ENCODE data around the gene TWIST2.

Gene TWIST2

DNA sequence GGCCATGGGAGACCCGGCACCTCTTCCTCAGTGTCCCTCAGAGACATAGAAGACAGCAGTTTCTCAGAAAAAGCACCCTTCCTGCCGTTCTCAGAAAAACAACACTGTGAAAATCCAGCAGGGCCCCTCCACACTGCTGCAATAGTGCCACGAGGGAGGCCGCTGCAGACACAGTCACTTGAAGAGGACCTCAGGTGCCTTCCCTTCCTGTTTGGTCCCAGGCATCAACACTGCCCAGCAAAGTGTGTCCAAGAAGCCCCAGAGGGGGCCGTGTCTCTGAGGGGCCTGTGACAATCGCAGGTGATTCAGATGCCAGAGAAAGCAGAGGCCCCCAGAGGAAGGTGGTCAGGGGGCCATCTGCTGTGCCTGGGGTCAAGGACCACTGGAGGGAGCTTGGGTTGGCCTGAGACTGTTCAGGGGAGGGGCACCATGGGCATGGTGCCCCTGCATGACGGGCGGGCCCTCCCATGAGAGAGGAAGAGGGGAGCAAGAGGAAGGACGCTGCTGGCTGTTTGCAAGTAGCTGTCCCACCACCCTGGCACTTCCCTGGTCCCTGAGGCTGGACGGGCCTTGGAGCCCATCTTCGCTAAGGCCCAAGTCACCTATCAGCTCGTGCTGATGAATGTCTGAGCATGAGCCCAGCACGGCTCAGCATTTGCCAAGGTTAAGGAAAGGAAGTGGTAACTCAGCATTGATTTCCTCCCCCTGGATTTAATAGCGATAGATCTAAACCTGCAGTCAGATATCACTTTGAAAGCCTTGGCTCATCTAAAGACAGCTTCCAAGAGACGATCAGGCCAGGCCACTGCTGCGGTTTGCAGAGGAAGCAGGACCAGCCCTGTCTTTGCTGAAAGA is 9.1 kb downstream of the TWIST2 start:
- H3K27me3 ChIP-seq (ENCODE audit: insufficient read depth, insufficient read length), result no peaks in the 10 kb centered on the region
- TF ChIP-seq YY1 (IDR thresholded peaks at IDR 0.05; ENCODE audit: insufficient read depth, insufficient read length), result no peak
- no peak for TF ChIP-seq SUZ12 (IDR thresholded peaks at IDR 0.05; ENCODE audit: extremely low read depth, insufficient read depth, insufficient read length)
- no peak for TF ChIP-seq ZNF274 (IDR thresholded peaks at IDR 0.05; ENCODE audit: low read depth, low read length)
- no peak overlapping the region for H3K9ac ChIP-seq (ENCODE audit: insufficient read length, low read depth)
- peaks cover 6% of the 10 kb centered on the region for H3K4me1 ChIP-seq (ENCODE audit: insufficient read depth, insufficient read length)
- H3K9me3 ChIP-seq (ENCODE audit: insufficient read depth, low read length), result no peaks in the 10 kb centered on the region
- no peaks in the 10 kb centered on the region for H3K36me3 ChIP-seq (ENCODE audit: insufficient read depth, insufficient read length, low read length)
- H3K4me3 ChIP-seq (ENCODE audit: insufficient read length, low read depth), result no peak overlapping the region
- no peak for DNase-seq (ENCODE audit: low read depth, low spot score)

DNA sequence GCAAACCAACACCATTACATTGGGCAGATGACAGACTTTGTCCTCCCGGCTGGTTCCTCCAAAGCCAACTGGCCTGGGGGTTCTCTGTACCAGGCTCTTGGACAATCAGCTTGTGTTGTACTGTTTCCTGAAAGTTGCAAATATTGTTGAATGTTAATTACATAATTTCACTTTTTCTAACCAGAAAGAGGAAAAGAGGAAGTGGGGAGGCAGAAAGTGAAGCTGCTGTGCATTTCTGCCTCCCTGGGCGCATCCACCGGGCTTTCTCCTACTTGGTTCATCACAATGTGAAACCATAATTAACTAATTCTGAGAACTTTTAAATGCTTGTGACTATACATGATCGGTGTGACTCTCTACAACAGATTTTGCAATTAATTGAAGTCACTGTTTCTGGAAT is 10.1 kb downstream of the TWIST2 start:
- TF ChIP-seq YY1 (IDR thresholded peaks at IDR 0.05; ENCODE audit: insufficient read depth, insufficient read length) (no peak), ZNF274 (IDR thresholded peaks at IDR 0.05; ENCODE audit: low read depth, low read length) (no peak), SUZ12 (IDR thresholded peaks at IDR 0.05; ENCODE audit: extremely low read depth, insufficient read depth, insufficient read length) (no peak)
- Histone ChIP-seq H3K9me3 (ENCODE audit: insufficient read depth, low read length) (no peaks in the 10 kb centered on the region), H3K27me3 (ENCODE audit: insufficient read depth, insufficient read length) (peaks cover 3% of the 10 kb centered on the region), H3K4me1 (ENCODE audit: insufficient read depth, insufficient read length) (peaks cover 6% of the 10 kb centered on the region), H3K36me3 (ENCODE audit: insufficient read depth, insufficient read length, low read length) (no peaks in the 10 kb centered on the region), H3K9ac (ENCODE audit: insufficient read length, low read depth) (no peak overlapping the region), H3K4me3 (ENCODE audit: insufficient read length, low read depth) (no peak overlapping the region)
- no peak for DNase-seq (ENCODE audit: low read depth, low spot score)

DNA sequence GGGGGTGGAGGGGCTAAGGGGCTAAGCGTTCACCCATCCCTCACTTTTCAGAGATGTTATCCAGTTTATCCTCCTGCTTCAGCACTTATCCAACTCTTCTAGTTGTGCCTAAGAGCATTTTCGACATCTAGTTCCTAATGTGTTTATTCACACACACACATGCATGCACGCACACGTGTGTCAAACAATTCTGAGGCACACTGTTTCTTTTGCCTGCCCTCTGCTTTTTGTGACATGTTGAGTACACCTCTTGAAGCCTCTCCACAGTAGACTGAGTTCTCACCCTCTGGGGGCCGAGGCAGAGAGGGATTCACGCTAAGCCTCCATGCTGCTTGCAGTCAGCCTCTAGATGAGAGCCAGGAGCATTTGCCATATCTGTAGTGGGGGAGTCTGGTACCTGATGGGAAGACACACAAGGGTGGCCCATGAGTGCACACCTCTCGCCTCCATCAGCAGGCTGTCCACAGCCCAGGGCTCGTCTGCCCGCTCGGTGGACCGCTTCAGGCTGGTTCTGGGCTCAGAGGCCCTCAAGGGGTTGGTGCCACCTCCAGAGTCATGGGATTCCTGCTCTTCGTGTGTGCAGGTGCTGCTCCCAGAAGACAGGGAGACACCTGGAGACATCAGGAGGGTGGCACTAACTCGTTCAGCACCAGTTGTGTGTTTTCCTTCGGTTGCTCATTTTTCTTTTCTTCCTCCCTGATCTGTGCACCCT is 11.9 kb downstream of the TWIST2 start:
- Histone ChIP-seq H3K4me1 (ENCODE audit: insufficient read depth, insufficient read length) (peaks cover 12% of the 10 kb centered on the region), H3K9ac (ENCODE audit: insufficient read length, low read depth) (no peak overlapping the region), H3K36me3 (ENCODE audit: insufficient read depth, insufficient read length, low read length) (no peaks in the 10 kb centered on the region), H3K27me3 (ENCODE audit: insufficient read depth, insufficient read length) (peaks cover 9% of the 10 kb centered on the region), H3K9me3 (ENCODE audit: insufficient read depth, low read length) (no peaks in the 10 kb centered on the region), H3K4me3 (ENCODE audit: insufficient read length, low read depth) (no peak overlapping the region)
- DNase-seq (ENCODE audit: low read depth, low spot score), result no peak
- no peak for TF ChIP-seq YY1 (IDR thresholded peaks at IDR 0.05; ENCODE audit: insufficient read depth, insufficient read length)
- no peak for TF ChIP-seq ZNF274 (IDR thresholded peaks at IDR 0.05; ENCODE audit: low read depth, low read length)
- no peak for TF ChIP-seq SUZ12 (IDR thresholded peaks at IDR 0.05; ENCODE audit: extremely low read depth, insufficient read depth, insufficient read length)

DNA sequence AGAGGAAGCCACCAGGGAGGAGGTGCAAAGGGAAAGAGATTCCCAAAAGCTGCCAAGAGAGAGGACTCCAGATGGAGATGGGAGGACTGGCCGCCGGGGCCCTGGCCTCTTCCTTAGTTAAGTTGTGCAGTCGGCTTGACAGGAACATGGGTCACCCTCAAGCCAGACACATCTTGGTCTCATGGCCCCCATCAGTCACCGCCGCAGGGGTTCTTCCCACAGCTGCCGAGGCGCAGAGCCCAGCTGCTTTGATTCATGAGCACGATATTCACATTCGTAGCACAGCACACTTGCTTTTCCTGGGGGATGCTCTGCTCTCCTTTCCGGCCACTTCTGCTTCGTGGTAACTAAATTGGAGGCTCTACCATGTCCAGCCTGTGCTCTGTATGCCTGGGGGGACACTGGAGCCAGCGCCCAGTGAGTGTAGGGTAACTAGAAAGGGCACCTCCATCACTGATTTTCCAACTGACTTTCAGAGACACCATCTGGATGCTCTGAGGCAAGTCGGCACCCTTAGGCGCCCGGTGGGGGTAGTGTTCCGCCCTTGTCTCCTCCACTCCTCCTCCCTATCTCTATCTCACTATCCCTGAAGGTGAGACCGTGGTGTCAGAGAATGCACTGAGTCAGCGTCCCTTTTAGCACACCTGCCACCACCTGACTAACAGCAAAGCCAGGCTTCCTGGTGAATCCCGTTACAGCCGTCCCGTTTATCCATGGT is 13.3 kb downstream of the TWIST2 start:
- DNase-seq (ENCODE audit: low read depth, low spot score), result no peak
- peaks cover 15% of the 10 kb centered on the region for H3K4me1 ChIP-seq (ENCODE audit: insufficient read depth, insufficient read length)

DNA sequence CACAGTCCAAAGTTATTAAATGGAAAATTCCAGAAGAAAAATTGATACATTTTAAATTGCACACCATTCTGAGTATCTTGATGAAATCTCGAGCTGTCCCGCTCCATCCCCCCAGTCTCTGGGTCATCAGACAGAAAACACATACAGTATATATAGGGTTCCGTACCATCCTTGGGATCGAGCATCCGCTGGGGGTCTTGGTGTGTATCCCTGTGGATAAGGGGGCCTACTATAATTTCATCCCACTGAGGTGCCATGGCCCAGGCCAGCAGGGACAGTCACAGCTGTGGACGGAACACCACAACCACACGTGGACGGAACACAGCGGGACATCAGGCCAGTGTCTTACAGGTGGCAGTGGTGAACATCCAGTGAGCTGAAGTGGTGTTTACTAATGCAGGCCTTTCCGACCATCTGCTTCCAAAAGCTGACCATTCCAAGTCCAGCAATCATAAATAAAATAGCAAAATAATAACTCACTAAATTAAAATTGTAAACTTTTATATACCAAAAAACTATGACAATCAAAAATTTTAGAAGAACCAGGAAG is 14.0 kb downstream of the TWIST2 start:
- H3K4me3 ChIP-seq (ENCODE audit: insufficient read length, low read depth), result no peak overlapping the region
- H3K9ac ChIP-seq (ENCODE audit: insufficient read length, low read depth), result no peak overlapping the region
- TF ChIP-seq SUZ12 (IDR thresholded peaks at IDR 0.05; ENCODE audit: extremely low read depth, insufficient read depth, insufficient read length) (no peak), YY1 (IDR thresholded peaks at IDR 0.05; ENCODE audit: insufficient read depth, insufficient read length) (no peak), ZNF274 (IDR thresholded peaks at IDR 0.05; ENCODE audit: low read depth, low read length) (no peak)
- no peaks in the 10 kb centered on the region for H3K9me3 ChIP-seq (ENCODE audit: insufficient read depth, low read length)
- peaks cover 9% of the 10 kb centered on the region for H3K27me3 ChIP-seq (ENCODE audit: insufficient read depth, insufficient read length)
- no peaks in the 10 kb centered on the region for H3K36me3 ChIP-seq (ENCODE audit: insufficient read depth, insufficient read length, low read length)
- H3K4me1 ChIP-seq (ENCODE audit: insufficient read depth, insufficient read length), result peaks cover 18% of the 10 kb centered on the region
- no peak for DNase-seq (ENCODE audit: low read depth, low spot score)

More for the DNA sequence above, 13.3 kb downstream of the TWIST2 start:
- Histone ChIP-seq H3K9ac (ENCODE audit: insufficient read length, low read depth) (no peak overlapping the region), H3K36me3 (ENCODE audit: insufficient read depth, insufficient read length, low read length) (no peaks in the 10 kb centered on the region), H3K4me3 (ENCODE audit: insufficient read length, low read depth) (no peak overlapping the region), H3K9me3 (ENCODE audit: insufficient read depth, low read length) (no peaks in the 10 kb centered on the region), H3K27me3 (ENCODE audit: insufficient read depth, insufficient read length) (peaks cover 9% of the 10 kb centered on the region)
- TF ChIP-seq SUZ12 (IDR thresholded peaks at IDR 0.05; ENCODE audit: extremely low read depth, insufficient read depth, insufficient read length) (no peak), ZNF274 (IDR thresholded peaks at IDR 0.05; ENCODE audit: low read depth, low read length) (no peak), YY1 (IDR thresholded peaks at IDR 0.05; ENCODE audit: insufficient read depth, insufficient read length) (no peak)

DNA sequence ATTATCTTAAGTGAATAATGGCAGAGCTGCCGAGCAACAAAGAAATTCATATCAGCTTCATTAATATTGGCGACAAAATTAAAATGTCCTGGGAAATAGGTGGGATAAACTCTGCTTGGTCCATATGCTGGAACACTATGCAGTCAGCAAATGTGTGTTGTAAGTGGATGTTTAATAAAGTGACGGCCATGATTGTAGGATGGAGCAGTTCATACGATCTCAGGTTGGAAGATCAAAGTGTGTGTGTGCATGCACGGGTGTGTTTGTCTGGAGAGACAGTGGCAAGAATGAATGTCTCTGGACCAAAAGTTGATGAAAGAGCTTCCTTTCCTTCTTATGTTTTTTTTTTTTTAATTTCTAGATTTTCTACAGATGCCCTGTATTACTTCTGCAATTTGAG is 14.8 kb downstream of the TWIST2 start:
- TF ChIP-seq ZNF274 (IDR thresholded peaks at IDR 0.05; ENCODE audit: low read depth, low read length), result no peak
- no peak for TF ChIP-seq SUZ12 (IDR thresholded peaks at IDR 0.05; ENCODE audit: extremely low read depth, insufficient read depth, insufficient read length)
- no peak for TF ChIP-seq YY1 (IDR thresholded peaks at IDR 0.05; ENCODE audit: insufficient read depth, insufficient read length)
- no peak overlapping the region for H3K9ac ChIP-seq (ENCODE audit: insufficient read length, low read depth)
- H3K4me1 ChIP-seq (ENCODE audit: insufficient read depth, insufficient read length), result peaks cover 23% of the 10 kb centered on the region
- H3K36me3 ChIP-seq (ENCODE audit: insufficient read depth, insufficient read length, low read length), result no peaks in the 10 kb centered on the region
- no peak overlapping the region for H3K4me3 ChIP-seq (ENCODE audit: insufficient read length, low read depth)
- H3K9me3 ChIP-seq (ENCODE audit: insufficient read depth, low read length), result no peaks in the 10 kb centered on the region
- no peak for DNase-seq (ENCODE audit: low read depth, low spot score)
- peaks cover 9% of the 10 kb centered on the region for H3K27me3 ChIP-seq (ENCODE audit: insufficient read depth, insufficient read length)

All from NT2/D1 (cell line).